OCI-LY7 (cell line): Measurements from ENCODE around the gene SNN. TPM values are rescaled to one million over a fixed set of nuclear protein-coding genes. Genes with fewer than 3 reads are reported as not detected.

ENCODE experiments used
- BruUV-seq: library from RNA; stranded (reverse); fragments of 400-500 nt; replicated peaks from 2 replicates; lab custom pipeline; 2021; lab: Mats Ljungman, UMichigan
- CTCF ChIA-PET: fragments of 300-600 bp; sonication (Branson Sonifier 250); formaldehyde crosslinking; loops from one replicate; lab custom pipeline; 2022; ENCODE audit warnings: antibody characterized with exemption; ENCODE audit not compliant: unreplicated experiment; lab: Charles Lee
- POLR2A ChIA-PET: fragments of 300-600 bp; sonication (Branson Sonifier 250); formaldehyde crosslinking; loops from one replicate; lab custom pipeline; 2022; ENCODE audit warnings: antibody characterized with exemption; lab: Charles Lee
- DNase-seq: peaks from one replicate; pipeline ENCODE4 v3.0.0-alpha.2; 2015; ENCODE audit warnings: low spot score
- H2AFZ ChIP-seq: fragments of 200-600 bp; sonication (generic), shearing (Covaris generic); 2 replicates; pipeline ENCODE4 v1.6.1; 2014; ENCODE audit warnings: mild to moderate bottlenecking, antibody characterized with exemption, low read length, moderate library complexity
- H3K27ac ChIP-seq: fragments of 200-600 bp; sonication (generic); 2 replicates; pipeline ENCODE4 v1.5.1; 2014; ENCODE audit warnings: mixed run types, low read depth, mild to moderate bottlenecking, moderate library complexity, low read length, inconsistent platforms; ENCODE audit not compliant: poor library complexity, severe bottlenecking
- H3K36me3 ChIP-seq: fragments of 200-600 bp; sonication (generic); 2 replicates; pipeline ENCODE4 v1.6.1; 2014; ENCODE audit warnings: mild to moderate bottlenecking, antibody characterized with exemption, low read length, moderate library complexity, mixed read lengths; ENCODE audit not compliant: insufficient read depth
- H3K4me1 ChIP-seq: fragments of 200-600 bp; sonication (generic); 2 replicates; pipeline ENCODE4 v1.5.1; 2014; ENCODE audit warnings: mild to moderate bottlenecking, low read length; ENCODE audit not compliant: insufficient read depth, poor library complexity, severe bottlenecking
- H3K4me2 ChIP-seq: fragments of 200-600 bp; sonication (generic); 2 replicates; pipeline ENCODE4 v1.6.1; 2014; ENCODE audit warnings: mild to moderate bottlenecking, low read length
- H3K4me3 ChIP-seq: fragments of 200-600 bp; sonication (generic); 2 replicates; pipeline ENCODE4 v1.5.1; 2014; ENCODE audit warnings: mild to moderate bottlenecking, low read depth, low read length; ENCODE audit not compliant: poor library complexity, severe bottlenecking
- H3K79me2 ChIP-seq: fragments of 200-600 bp; sonication (generic); 2 replicates; pipeline ENCODE4 v1.6.1; 2016; ENCODE audit warnings: low read depth, mild to moderate bottlenecking, low read length, moderate library complexity, mixed read lengths; ENCODE audit not compliant: insufficient read depth
- H3K9me2 ChIP-seq: fragments of 200-600 bp; sonication (generic); 2 replicates; pipeline ENCODE4 v1.6.1; 2016; ENCODE audit warnings: mild to moderate bottlenecking, low read length, mixed read lengths; ENCODE audit not compliant: insufficient read depth
- H3K9me3 ChIP-seq: fragments of 200-600 bp; sonication (generic); 2 replicates; pipeline ENCODE4 v1.6.1; 2014; ENCODE audit warnings: mild to moderate bottlenecking, mixed run types, low read length, mixed read lengths
- H4K20me1 ChIP-seq: fragments of 200-600 bp; sonication (generic); 2 replicates; pipeline ENCODE4 v1.6.1; 2014; ENCODE audit warnings: mild to moderate bottlenecking, antibody characterized with exemption, low read length, moderate library complexity, mixed read lengths; ENCODE audit not compliant: insufficient read depth
- CTCF ChIP-seq: fragments of 200-600 bp; sonication (generic); conservative IDR thresholded peaks from 2 replicates; pipeline ENCODE4 v1.5.1; 2014; ENCODE audit warnings: mild to moderate bottlenecking, antibody characterized with exemption, low read length, moderate library complexity, mixed read lengths
- EZH2phosphoT487 ChIP-seq: fragments of 200-600 bp; sonication (generic); IDR thresholded peaks from 2 replicates; pipeline ENCODE4 v1.6.1; 2018; ENCODE audit warnings: low read depth, borderline replicate concordance, mild to moderate bottlenecking, mixed run types, antibody characterized with exemption, low read length, moderate library complexity, mixed read lengths
- intact Hi-C: fragments of 100-400 bp; cut with micrococcal nuclease; formaldehyde crosslinking; loops from one replicate; pipeline ENCODE4 v1.10.0; 2022; ENCODE audit not compliant: unreplicated experiment
- total RNA-seq, 2 experiments: library from RNA; depleted of rRNA in 1 of 2; stranded (reverse); fragments of >200 nt in 1 of 2; shearing (Covaris generic) in 1 of 2; gene quantifications; 2 replicates each; pipeline ENCODE4 v1.2.3, GENCODE V29; 2014 to 2022

Gene SNN
- total RNA-seq, 2 experiments from 2014 or later: 27.8 to 31.8 TPM

GRCh38 chr16:11630768-11631056 lies 37.5 kb upstream of the SNN start:
- no peaks in the 10 kb centered on the region for H4K20me1 ChIP-seq
- no peak overlapping the region for H2AFZ ChIP-seq
- no peak overlapping the region for H3K4me3 ChIP-seq
- BruUV-seq: no TSS peak
- no peak overlapping the region for H3K4me2 ChIP-seq
- H3K79me2 ChIP-seq: no peaks in the 10 kb centered on the region
- POLR2A ChIA-PET: interaction anchor here (0.6 to 2.0 kb wide), 4 partner anchors 12 to 102 kb away, joined by 4 to 6 read pairs (median 4); no protein-coding TSS in a partner anchor
- CTCF ChIA-PET: interaction anchor here (0.7 to 1.0 kb wide), 2 partner anchors 10 to 43 kb away, joined by 3 read pairs; no protein-coding TSS in a partner anchor
- H3K9me2 ChIP-seq: no peaks in the 10 kb centered on the region
- no peak for TF ChIP-seq EZH2phosphoT487
- TF ChIP-seq CTCF: no peak
- no peaks in the 10 kb centered on the region for H3K36me3 ChIP-seq
- no peaks in the 10 kb centered on the region for H3K9me3 ChIP-seq
- H3K4me1 ChIP-seq: peaks cover 59% of the 10 kb centered on the region
- H3K27ac ChIP-seq: no peak overlapping the region
- DNase-seq: no peak
- intact Hi-C loops: no loop called here

- DNase-seq: no peak
- Histone ChIP-seq H3K79me2 (no peaks in the 10 kb centered on the region), H3K4me2 (no peak overlapping the region), H3K9me2 (no peaks in the 10 kb centered on the region), H3K36me3 (no peaks in the 10 kb centered on the region), H3K27ac (no peak overlapping the region), H4K20me1 (no peaks in the 10 kb centered on the region), H2AFZ (no peak overlapping the region), H3K4me3 (no peak overlapping the region), H3K9me3 (no peaks in the 10 kb centered on the region), H3K4me1 (peaks cover 59% of the 10 kb centered on the region)
- TF ChIP-seq EZH2phosphoT487 (no peak), CTCF (no peak)
- intact Hi-C loops: no loop called here
- ChIA-PET CTCF (interaction anchor here (0.7 to 1.0 kb wide), 2 partner anchors 10 to 44 kb away, joined by 3 read pairs; no protein-coding TSS in a partner anchor), POLR2A (interaction anchor here (0.6 to 2.1 kb wide), 6 partner anchors 10 to 182 kb away, joined by 4 to 6 read pairs (median 4); no protein-coding TSS in a partner anchor)
- BruUV-seq: no TSS peak
Measured at GRCh38 chr16:11631214-11631613, 37.0 kb upstream of the SNN start.

GRCh38 chr16:11632455-11632939 lies 35.8 kb upstream of the SNN start:
- H3K27ac ChIP-seq: no peak overlapping the region
- H2AFZ ChIP-seq: no peak overlapping the region
- peaks cover 56% of the 10 kb centered on the region for H3K4me1 ChIP-seq
- no peaks in the 10 kb centered on the region for H4K20me1 ChIP-seq
- no TSS peak for BruUV-seq
- no peak for TF ChIP-seq CTCF
- no peak for TF ChIP-seq EZH2phosphoT487
- no peaks in the 10 kb centered on the region for H3K9me2 ChIP-seq
- no peak overlapping the region for H3K4me3 ChIP-seq
- ChIA-PET POLR2A (interaction anchor here (2.1 kb wide), 1 partner anchor 11 kb away, joined by 4 read pairs; no protein-coding TSS in a partner anchor), CTCF (no interaction called here)
- intact Hi-C loops: no loop called here
- no peak overlapping the region for H3K4me2 ChIP-seq
- H3K9me3 ChIP-seq: no peaks in the 10 kb centered on the region
- no peaks in the 10 kb centered on the region for H3K79me2 ChIP-seq
- no peak for DNase-seq
- H3K36me3 ChIP-seq: no peaks in the 10 kb centered on the region
